Esophagus squamous epithelium (tissue), 5 donors: ENCODE results near the gene ZSCAN21. TPM values are rescaled to one million over a fixed set of nuclear protein-coding genes. Genes with fewer than 3 reads are reported as not detected.
A peak's percentile ranks its signal among the peaks of the same experiment; 100 is the strongest.

Experiments used
- DNase-seq: peaks from one replicate; lab custom pipeline; 2025; lab: John Stamatoyannopoulos, UW
- H3K27ac ChIP-seq, 4 donors: fragments of 200-600 bp; sonication (generic); one replicate each; pipeline ENCODE4 v1.5.1; 2016 to 2019; ENCODE audit warnings: mild to moderate bottlenecking in 1 of 4
- H3K27me3 ChIP-seq, 4 donors: fragments of 200-600 bp; sonication (generic); 1 replicate in 3 of 4; 2 replicates in 1 of 4; pipeline versions ENCODE4 v1.5.1 to v1.6.0; 2017 to 2021; ENCODE audit warnings: antibody characterized with exemption in 1 of 4
- H3K36me3 ChIP-seq, 3 donors: fragments of 200-600 bp; sonication (generic); one replicate each; pipeline ENCODE4 v1.5.1; 2016 to 2019
- H3K4me1 ChIP-seq, 3 donors: fragments of 200-600 bp; sonication (generic); one replicate each; pipeline ENCODE4 v1.5.1; 2017 to 2019
- H3K4me3 ChIP-seq, 4 donors: fragments of 200-600 bp; sonication (generic); 1 replicate in 3 of 4; 2 replicates in 1 of 4; pipeline ENCODE4 v1.5.1; 2016 to 2019; ENCODE audit warnings: mild to moderate bottlenecking in 2 of 4, moderate library complexity in 1 of 4
- H3K9me3 ChIP-seq, 3 donors: fragments of 200-600 bp; sonication (generic); one replicate each; pipeline ENCODE4 v1.5.1; 2016 to 2019
- CTCF ChIP-seq, 6 experiments: fragments of 450-650 bp in 4 of 6; fragments of 200-600 bp in 2 of 6; sonication (generic) in 2 of 6; IDR thresholded peaks; one replicate each; pipeline ENCODE4 v1.5.1; 2016 to 2019; ENCODE audit warnings: antibody characterized with exemption in 6 of 6, mild to moderate bottlenecking in 4 of 6, moderate library complexity in 4 of 6
- POLR2A ChIP-seq, 4 donors: fragments of 450-650 bp; IDR thresholded peaks; one replicate each; pipeline ENCODE4 v1.6.1; 2017; ENCODE audit warnings: antibody characterized with exemption in 4 of 4, mild to moderate bottlenecking in 4 of 4, moderate library complexity in 3 of 4
- WGBS, 2 donors: methylation state at CpG; one replicate each; pipeline ENCODE4 v1.1.5; 2018; 5-methylcytosine and 5-hydroxymethylcytosine counted together
- intact Hi-C: fragments of 100-400 bp; cut with DNase I; formaldehyde crosslinking; loops from one replicate; pipeline ENCODE4 v1.15.0; 2022
- total RNA-seq, 4 donors: library from RNA; depleted of rRNA; stranded (reverse); fragments of >200 nt; gene quantifications; one replicate each; pipeline ENCODE4 v1.1.0, GENCODE V29; 2016
- donor health status: DM: yes; HTN: yes; CAD: no.

Gene ZSCAN21
- total RNA-seq, result 10 to 100 TPM in 1 of 4 donors, 1 to 10 TPM in 3; 3.7 to 12.0 (median 8.0) TPM

GRCh38 chr7:100049441-100050291 lies at the start of gene ZSCAN21:
TSS of gene ZSCAN21 (plus strand) at chr7:100049774. CDS start at chr7:100057007, 7,233 bp downstream.
- peak in 3 of 4 donors; percentile 25 to 77 (median 75) for TF ChIP-seq POLR2A (IDR thresholded peaks at IDR 0.05)
- TF ChIP-seq CTCF (IDR thresholded peaks at IDR 0.05), result peak in 1 of 6 experiments; percentile 9
- 0 to 2% methylated on average over 11 to 19 of the region's 47 CpGs for WGBS, 2 donors
- H3K4me1 ChIP-seq, result peaks cover 11 to 45% (median 13%) of the 10 kb centered on the region in 3 donors
- intact Hi-C loops, result loop anchor here (5.0 kb wide), 1 partner anchor 57 kb away; no protein-coding TSS in a partner anchor
- peak within 1 kb of the TSS; percentile 91 to 98 (median 98) for H3K27ac ChIP-seq
- peak within 1 kb of the TSS; percentile 53 to 88 (median 78) for H3K4me3 ChIP-seq
- H3K27me3 ChIP-seq, result no peaks in the 10 kb centered on the region
- H3K36me3 ChIP-seq, result no peaks in the 10 kb centered on the region
- DNase-seq, result no peak
- H3K9me3 ChIP-seq, result no peaks in the 10 kb centered on the region

GRCh38 chr7:100000239-100000638 lies 49.3 kb upstream of the ZSCAN21 start:
- intact Hi-C loops, result no loop called here
- WGBS, 2 donors, result 81 to 86% methylated on average over 10 to 13 of the region's 13 CpGs
- Histone ChIP-seq H3K4me1 (peaks cover 4 to 23% (median 10%) of the 10 kb centered on the region in 3 donors), H3K27ac (no peak overlapping the region), H3K9me3 (no peaks in the 10 kb centered on the region), H3K27me3 (no peaks in the 10 kb centered on the region), H3K4me3 (no peak overlapping the region), H3K36me3 (no peaks in the 10 kb centered on the region)
- no peak for DNase-seq
- TF ChIP-seq CTCF (IDR thresholded peaks at IDR 0.05) (no peak), POLR2A (IDR thresholded peaks at IDR 0.05) (no peak)

GRCh38 chr7:100003711-100004661 lies 45.6 kb upstream of the ZSCAN21 start:
- no peak overlapping the region for H3K27ac ChIP-seq
- WGBS, 2 donors, result 60 to 64% methylated on average over 13 to 14 of the region's 14 CpGs
- no peaks in the 10 kb centered on the region for H3K36me3 ChIP-seq
- intact Hi-C loops, result no loop called here
- H3K4me1 ChIP-seq, result peaks cover 2 to 22% (median 5%) of the 10 kb centered on the region in 3 donors
- DNase-seq, result no peak
- TF ChIP-seq CTCF (IDR thresholded peaks at IDR 0.05), result no peak
- TF ChIP-seq POLR2A (IDR thresholded peaks at IDR 0.05), result no peak
- no peak overlapping the region for H3K4me3 ChIP-seq
- H3K9me3 ChIP-seq, result no peaks in the 10 kb centered on the region
- H3K27me3 ChIP-seq, result no peaks in the 10 kb centered on the region

- Histone ChIP-seq H3K36me3 (no peaks in the 10 kb centered on the region), H3K9me3 (no peaks in the 10 kb centered on the region), H3K27me3 (no peaks in the 10 kb centered on the region), H3K27ac (no peak overlapping the region), H3K4me3 (no peak overlapping the region), H3K4me1 (peaks cover 7 to 39% (median 12%) of the 10 kb centered on the region in 3 donors)
- intact Hi-C loops, result no loop called here
- no peak for TF ChIP-seq POLR2A (IDR thresholded peaks at IDR 0.05)
- TF ChIP-seq CTCF (IDR thresholded peaks at IDR 0.05), result no peak
- WGBS, 2 donors, result 64 to 80% methylated on average over 1 to 3 of the region's 3 CpGs
- no peak for DNase-seq
Measured at GRCh38 chr7:100007887-100008286, 41.7 kb upstream of the ZSCAN21 start.
